HG03457 (cell line): Measurements from ENCODE around the gene IGFBP2.

Source experiments
- ATAC-seq: cut with Tn5 transposase; IDR thresholded peaks from one replicate; pipeline ENCODE4 v1.9.1; 2021; ENCODE audit warnings: moderate number of reproducible peaks; ENCODE audit not compliant: unreplicated experiment

Gene IGFBP2

DNA sequence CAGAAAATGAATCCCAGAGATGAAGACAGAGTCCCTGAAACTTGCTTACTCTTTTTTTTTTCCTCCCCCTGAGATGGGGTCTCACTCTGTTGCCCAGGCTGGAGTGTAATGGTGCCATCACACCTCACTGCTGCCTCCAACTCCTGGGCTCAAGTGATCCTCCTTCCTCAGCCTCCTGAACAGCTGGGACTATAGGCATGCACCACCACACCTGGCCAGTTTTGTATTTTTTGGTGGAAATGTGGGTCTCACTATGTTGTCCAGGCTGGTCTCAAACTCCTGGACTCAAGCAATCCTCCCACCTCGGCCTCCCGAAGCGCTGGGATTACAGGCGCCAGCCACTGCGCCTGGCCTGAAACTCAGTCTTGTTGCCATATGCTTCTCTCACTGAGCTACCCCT is 27.8 kb downstream of the IGFBP2 start:
- no peak for ATAC-seq

DNA sequence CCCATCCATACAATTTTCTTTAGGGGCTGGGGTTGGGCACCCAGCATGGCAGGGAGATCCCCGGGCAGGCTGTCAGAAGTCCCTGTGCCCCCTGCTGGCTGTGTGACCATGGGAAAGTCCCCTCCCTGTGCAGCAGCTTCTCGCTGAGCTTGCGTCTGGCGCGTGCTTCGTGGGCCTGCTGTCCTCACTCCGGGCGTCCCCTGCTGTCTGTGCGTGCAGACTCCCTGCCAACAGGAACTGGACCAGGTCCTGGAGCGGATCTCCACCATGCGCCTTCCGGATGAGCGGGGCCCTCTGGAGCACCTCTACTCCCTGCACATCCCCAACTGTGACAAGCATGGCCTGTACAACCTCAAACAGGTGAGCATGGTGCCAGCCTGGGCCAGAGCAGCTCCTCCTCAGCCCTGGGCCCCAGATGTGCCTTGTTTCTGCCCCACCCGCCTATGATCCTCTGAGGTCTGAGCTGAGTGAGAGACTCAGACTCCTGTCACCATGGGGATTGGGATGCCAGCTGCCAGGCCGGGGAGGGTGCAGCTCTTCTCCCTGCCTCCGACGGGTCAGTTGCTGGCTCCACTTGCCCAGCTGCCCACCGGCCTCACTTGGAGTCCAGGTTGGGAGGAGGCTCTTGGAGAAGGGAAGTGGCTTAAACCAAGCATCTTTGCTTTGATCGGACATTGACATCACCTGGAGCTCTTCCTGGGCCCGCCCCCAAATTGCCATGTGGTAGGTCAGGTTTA is 28.6 kb downstream of the IGFBP2 start:
- no peak for ATAC-seq

DNA sequence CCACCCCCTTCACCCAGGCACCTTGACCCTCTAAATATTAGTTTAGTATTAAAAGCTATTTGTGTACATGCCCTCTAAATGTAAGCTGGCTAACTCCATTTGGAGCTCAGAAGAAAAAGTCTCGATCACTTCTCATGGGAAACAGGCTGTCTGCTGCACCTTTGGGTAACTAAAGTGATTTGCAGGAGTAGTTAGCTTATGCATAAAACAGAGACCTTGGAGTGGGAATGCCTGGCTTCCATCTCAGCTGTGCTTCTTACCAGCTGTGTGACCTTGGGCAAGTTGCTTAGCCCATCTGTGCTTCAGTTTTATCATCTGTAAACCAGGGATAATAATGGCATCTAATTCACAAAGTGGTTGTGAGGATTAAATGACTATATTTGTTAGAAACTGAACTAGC is 29.9 kb downstream of the IGFBP2 start:
- no peak for ATAC-seq

DNA sequence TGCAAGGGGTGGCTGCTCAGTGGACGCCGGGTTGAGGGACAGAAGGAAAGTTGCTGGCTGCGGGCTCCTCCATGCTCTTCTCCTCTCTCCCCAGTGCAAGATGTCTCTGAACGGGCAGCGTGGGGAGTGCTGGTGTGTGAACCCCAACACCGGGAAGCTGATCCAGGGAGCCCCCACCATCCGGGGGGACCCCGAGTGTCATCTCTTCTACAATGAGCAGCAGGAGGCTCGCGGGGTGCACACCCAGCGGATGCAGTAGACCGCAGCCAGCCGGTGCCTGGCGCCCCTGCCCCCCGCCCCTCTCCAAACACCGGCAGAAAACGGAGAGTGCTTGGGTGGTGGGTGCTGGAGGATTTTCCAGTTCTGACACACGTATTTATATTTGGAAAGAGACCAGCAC is 30.6 kb downstream of the IGFBP2 start:
- ATAC-seq, result no peak

DNA sequence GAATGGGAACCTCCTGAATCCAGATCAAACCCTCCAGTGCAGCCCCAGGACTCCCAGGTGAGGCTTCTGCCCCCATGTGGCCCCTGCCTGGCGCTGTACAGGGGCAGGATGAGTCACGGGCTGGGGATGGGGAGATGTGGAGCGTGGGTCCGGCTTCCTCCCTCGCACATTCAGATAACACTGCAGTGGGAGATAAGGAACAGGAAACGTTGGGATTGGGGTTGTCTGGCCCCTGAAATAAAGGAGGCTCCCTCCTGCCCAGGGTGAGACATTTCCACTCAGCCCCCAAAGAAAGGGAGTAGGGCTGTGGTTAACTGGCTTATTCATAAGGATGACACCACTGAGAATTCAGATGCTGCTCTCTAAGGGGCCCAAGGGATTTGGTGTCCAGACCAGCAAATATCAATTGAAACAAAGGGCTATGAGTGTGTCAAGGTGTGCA is 31.4 kb downstream of the IGFBP2 start:
- no peak for ATAC-seq

DNA sequence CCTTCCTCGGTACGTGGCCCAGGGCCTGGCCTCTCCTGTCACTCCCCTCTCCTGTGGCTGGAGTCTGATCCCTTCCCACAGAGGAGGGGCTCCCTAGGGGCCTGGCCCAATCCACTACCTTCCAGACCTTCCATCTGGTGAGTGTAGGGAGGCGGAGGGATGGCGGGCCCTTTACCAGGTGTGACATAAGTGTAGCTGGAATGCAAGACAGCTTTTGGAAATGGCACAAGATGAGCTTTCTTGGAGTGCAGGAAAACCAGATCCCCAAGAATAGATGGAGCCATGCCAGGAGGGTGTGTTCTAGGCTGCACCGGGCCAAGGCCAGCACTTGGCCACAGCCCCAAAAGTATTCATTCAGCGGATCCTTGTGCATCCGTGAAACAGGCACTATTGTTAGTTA is 32.0 kb downstream of the IGFBP2 start:
- no peak for ATAC-seq

DNA sequence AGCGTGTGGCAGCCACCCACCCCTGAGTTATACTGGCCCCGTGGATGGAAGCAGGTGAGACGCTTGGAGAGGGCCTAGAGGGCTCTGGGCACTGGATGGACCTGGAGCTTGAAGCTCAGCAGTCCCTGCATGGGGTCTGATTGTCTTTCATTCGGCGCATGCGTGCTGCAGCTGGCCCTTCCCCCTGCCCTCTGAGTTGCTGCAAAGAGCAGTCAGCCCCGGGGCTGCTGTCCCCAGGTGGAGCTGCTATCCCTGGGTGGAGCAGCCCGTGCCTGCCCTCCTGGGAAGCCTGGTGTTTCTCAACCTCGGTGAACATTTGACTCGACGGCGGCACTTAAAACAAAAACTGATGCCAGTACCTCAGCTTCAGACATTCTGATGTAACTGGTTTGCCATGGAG is 32.5 kb downstream of the IGFBP2 start:
- ATAC-seq, result no peak

DNA sequence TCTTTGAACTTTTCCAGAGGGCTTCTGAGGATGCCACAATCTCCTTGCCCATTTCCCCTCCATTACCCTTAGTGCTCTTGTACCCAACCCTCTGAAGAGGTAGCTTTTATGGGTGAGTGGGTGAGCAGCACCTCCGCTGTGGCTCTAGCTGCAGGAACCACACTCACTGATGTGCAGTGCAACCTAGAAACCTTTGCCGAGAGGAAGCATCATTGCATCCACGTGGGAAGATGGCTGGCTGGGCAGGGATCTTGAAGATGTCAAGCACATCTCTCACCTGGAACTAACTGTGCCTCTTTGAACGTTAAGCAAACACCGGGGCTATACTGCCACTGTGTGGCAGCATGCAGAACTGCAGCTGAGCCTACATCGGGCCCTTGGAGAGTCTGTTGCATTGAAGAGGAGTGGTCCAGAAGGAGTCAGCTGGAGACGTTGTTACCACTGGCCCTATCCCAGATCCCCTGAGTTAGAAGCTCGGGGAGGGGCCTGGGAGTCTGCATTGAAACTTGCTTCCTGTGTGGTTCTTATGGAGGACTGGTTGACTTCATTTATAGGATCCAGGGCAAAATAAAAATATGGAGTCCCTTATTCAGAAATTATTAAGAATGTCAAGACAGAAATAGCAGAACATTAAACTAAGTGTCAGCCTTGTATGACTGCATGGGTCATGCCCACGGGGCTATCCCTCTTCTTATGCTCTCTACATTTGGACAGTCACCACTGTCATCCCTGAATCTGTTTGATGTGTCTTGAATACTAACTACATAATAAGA is 33.4 kb downstream of the IGFBP2 start:
- no peak for ATAC-seq

DNA sequence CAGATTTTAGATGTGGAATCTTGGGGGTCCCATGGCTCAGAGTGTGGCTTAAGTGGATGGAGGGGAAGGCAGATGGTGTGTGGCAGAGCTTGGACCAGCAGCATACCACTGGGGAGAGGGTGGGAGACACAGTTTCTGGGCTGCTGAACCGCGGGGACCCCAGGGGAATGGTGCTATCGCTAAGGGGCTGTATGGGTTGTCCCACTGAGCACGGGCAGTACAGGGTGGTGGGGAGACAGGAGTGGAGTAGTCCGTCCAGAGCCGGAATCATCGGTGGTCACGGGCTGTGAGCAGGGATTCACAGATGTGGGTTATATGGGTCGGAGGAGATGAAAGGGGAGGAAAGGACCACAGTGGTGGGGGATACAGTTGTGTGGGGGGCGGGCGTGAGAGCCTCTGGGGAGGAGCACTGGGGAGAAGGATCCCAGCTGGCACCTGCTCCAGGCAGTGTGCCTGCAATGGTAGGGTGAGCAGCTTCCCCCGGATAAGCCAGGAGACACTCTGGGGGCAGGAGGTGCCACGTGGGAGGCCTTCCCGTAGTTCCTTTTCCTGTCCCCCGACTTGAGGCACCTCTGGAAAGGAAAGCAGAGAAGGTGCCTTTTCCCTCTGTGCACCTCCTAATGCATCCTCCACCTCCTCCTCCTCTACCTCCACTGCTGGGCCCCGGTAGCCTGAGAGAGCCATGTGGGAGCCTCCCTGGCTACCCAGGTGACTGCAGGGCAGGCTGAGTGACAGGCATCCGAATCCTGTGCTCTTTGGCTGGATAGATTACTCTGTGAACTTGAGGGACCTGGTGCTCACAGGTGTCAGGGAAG is 37.3 kb downstream of the IGFBP2 start:
- ATAC-seq, result no peak

DNA sequence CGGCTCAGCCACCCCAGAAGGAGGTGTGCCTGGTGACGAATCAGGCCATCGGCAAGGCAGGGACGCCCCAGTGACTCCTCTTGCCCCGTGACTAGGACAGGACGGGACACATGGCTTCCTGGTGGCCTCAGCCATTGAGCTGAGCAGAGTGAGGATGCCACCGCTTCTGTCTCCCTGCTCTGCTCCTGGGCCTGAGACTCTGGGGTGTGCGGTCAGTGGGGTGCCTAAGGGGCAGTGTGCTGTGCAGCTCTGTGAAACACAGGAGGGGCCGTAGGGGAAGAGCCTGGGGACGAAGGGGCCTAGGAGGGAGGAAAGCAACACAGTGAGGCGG is 37.8 kb downstream of the IGFBP2 start:
- ATAC-seq, result no peak

DNA sequence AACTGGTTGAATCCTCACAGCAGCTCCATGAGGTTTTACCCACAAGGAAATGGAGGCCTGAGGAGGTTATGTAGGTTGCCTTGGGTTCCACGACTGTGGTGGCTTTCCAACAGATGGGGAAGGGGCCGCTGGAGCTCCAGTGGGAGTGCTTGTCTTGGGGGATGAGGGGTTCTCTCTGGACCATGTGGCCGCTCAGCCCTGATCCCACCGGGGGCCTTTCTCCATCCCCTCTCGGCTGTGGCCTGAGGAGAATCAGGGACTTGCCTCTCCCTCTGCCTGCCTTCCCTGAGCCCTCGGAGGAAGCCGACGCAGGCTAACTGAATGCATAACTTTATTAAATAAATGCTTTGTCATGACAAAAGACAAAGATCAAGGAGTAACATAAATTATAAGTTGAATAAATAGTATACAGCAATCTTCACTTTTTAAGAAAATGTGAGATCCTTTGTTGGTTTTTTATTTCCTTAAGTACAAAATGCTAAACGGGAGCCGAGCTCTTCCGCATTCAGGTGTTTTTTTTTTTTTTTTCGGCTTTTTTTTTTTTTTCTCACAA is 38.6 kb downstream of the IGFBP2 start:
- no peak for ATAC-seq

DNA sequence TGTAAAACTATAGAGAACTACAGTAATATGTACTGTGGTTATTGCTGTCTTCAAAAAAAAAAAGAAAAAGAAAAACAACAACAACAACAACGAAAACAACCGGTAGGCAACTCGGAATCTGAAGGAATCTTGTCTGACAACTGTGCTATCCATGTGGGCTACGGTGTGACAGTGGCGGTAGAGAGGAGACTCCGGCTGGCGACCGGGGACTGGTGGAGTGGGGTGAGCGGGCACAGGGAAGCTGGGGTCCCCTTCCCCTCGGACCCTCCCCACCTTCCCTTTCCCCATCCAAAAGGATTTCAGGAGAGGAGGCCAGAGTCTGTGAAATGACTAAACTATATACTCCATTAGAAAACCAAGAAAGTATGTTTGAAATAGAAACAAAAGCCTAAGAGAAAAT is 39.2 kb downstream of the IGFBP2 start:
- no peak for ATAC-seq

DNA sequence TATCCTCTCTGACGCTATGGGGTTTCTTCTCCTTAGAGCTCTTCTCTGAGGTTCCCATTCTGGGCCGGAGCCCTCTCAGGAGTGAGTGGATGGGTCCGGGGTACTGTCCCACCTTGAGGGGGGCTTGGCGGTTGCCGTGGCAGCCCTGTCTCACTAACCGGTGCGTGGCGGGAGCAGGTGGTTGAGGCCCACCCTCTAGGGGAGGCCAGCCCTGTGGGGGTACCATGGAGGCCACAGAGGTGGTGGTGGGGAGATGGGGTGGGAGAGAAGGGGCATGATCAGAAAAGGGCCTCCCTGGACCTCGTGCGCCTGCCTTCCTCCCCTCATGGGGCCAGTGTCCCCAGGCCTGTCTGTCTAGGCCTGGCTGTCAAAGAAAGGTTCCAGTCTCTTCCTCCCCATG is 39.8 kb downstream of the IGFBP2 start:
- no peak for ATAC-seq

DNA sequence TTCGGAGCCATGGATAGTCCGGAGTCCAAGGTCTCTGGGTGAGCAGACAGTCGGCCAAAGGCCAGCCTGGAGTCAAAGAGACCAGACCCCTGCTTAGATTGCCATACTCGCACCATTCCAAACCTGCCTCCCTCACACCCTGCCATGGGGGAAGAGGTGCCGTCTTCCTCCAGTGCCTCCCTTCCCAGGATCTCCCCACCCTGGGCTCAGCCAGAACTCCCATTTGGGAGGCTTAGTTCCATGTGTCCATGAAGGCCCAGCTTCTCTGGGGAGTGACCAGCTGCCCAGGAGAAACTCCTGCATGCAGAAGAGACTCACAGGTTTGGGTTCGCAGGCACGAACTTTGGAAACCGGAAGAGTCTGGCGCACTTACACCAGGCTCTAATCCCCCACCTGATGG is 40.4 kb downstream of the IGFBP2 start:
- no peak for ATAC-seq

DNA sequence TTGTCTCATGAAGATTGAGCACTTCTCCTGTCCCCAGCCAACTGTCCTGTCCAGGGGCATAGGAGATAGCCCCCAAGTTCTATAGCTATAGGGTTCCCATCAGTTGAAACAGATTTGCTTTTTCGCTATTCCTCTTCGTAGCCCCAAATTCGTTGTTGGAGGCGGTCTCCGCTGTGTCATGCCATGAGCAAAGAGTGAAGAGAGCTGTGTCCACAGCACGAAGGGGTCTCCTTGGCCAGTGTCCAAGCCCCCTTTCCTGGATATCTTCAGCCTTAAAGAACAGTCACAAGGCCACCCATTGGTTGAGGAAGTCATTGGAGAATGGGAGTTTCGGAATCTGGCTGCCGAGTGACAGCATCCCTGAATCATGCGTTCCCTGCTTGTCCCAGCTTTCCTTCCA is 41.2 kb downstream of the IGFBP2 start:
- no peak for ATAC-seq

DNA sequence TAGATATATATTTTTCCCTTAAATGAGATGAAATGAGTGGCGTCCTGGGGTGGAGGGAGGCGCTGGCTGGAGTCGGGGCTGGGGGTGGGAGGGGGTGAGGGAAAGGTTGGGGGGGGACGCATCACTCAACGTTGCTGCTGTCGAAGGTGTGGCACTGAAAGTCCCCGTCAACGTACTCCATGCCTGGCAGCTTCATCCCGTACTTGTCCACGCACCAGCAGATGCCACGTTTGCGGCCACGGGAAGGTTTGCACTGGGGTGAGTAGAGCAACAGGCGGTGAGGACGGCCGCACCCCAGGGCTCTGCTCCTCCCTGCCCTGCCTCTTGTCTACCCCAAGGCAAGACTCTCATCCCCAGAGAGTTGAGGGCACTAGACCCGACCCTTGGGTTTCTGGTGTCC is 43.4 kb downstream of the IGFBP2 start:
- no peak for ATAC-seq

DNA sequence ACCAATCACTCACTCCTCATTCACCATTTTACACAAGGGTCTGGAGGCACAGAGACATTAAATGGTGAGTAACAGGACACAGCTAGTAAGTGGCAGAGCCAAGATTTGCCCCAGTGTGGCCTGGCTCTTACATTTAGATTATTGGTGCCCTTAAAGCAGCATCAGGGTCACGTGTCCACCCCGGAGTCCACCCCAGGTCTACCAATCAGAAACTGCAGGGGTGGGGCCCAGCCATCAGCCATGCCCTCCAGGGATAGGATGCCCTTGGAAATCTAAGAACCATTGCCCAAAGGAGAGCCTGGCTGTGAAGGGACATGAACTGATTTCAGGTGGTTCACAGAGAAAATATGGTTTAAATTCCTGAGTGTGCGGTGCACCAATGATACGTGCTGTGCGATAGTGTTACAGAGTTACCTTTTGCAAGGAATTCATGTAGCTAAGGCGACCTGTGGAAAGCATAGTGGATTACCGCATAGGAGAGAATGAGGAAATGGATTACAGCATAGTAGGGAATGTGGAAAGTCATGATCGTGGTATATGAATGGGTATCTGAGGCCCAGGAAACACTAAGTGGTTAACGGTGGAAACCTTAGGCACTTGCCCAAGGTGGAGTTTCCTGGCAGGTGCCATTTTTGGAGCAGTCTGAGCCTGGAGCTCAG is 44.3 kb downstream of the IGFBP2 start:
- ATAC-seq, result no peak

DNA sequence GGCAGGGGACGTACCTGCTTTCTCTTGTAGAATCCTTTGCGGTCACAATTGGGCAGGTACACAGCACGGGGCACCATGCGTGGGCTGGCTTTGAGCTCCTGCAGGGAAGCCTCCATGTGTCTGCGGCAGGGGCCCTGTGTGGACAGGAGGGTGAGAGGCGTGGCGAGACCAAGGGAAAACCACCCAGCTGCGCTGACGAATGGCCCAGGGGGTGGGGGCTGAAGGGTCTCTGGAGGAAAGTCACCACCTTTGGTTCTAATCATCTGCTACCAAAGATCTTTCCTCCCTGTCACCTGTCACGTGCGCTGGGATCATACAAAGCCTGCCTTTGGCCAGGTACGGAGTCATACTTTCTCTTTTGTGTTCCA is 44.9 kb downstream of the IGFBP2 start:
- no peak for ATAC-seq

DNA sequence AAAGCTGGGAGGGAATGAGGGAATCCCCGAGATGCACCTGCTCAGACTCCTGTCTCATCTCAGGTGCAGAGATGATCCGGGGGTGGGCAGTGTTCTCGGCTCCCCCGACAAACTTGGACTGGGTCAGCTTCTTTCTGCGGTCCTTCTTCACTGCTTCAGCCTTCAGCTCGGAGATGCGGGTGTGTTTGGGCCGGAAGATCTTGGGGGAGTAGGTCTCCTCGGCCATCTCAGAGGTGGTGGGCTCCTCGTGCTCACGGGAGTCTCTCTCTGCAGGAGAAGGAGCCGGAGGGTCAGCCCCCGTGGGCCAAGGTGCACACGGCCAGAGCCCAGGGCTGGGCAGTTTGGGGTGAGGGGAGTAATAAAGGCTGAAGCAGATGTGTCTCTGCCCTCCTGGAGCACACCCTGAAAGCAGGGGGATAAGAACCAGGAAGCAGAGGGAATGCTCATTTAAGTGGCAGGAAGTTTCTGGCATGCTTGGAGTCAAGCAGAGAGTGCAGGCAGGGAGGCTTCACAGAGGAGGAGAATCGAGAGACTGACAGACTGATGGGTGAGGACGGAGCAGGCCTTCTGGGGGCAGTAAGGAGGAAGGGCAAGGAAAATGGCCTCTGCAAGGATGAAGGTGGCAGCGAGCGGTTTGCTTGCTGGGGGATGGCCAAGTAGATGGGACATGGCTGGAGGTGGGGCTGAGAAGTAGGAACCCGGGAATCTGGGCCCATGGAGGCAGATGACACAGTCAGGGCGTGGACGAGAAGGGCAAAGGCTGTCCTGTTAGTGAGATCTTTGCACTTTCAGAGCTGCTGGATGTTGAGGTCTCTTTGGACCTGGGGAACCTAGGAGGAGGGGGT is 45.8 kb downstream of the IGFBP2 start:
- ATAC-seq, result no peak

DNA sequence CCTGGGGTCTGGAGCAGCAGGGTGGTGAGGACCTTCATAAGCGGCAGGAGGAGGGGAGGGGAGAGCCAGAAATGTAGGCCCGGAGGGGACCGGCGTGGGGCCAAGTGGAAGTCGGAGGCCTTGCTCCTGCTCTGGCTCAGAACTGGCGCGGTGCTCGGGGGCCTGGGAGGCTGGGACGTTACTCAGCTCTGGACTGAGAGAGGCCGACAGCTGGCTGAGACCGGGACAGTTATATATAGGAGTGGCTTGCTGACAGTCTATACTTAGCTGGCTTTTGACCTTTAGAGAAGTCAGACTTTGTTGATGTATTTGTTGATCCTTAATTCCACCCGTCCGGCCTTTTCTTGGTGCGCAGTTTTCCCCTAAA is 46.4 kb downstream of the IGFBP2 start:
- no peak for ATAC-seq
